Stimulated activated CD8-positive, alpha-beta memory T cell treated with anti-CD3 and anti-CD28 coated beads, Interleukin-7, amount 100 ng/mL, for 48 hours (primary cell): ENCODE results near the gene CLDN11.

Experiments used
- DNase-seq, 2 donors: peaks; one replicate each; pipeline ENCODE4 v3.0.0-alpha.2; 2020; ENCODE audit warnings: low read depth in 1 of 2; ENCODE audit errors: extremely low read depth in 1 of 2

Gene CLDN11

GRCh38 chr3:170418422-170419398, at the start of gene CLDN11:
Gene CLDN11, plus strand, starts transcription at chr3:170418868. Its CDS starts 199 bp downstream, at chr3:170419067.
- DNase-seq, result no peak

- DNase-seq, result no peak
Observed at GRCh38 chr3:170368921-170369320, 49.7 kb upstream of the CLDN11 start.

- DNase-seq, result no peak
Observed at GRCh38 chr3:170372190-170372879, 46.3 kb upstream of the CLDN11 start.

GRCh38 chr3:170383567-170383966, 35.1 kb upstream of the CLDN11 start:
- DNase-seq, result no peak

- no peak for DNase-seq
Observed at GRCh38 chr3:170386468-170386867, 32.2 kb upstream of the CLDN11 start.

GRCh38 chr3:170387950-170388349, 30.7 kb upstream of the CLDN11 start:
- DNase-seq, result no peak

GRCh38 chr3:170391108-170391507, 27.6 kb upstream of the CLDN11 start:
- no peak for DNase-seq

- no peak for DNase-seq
Observed at GRCh38 chr3:170397685-170398084, 21.0 kb upstream of the CLDN11 start.

- no peak for DNase-seq
Observed at GRCh38 chr3:170405101-170405500, 13.6 kb upstream of the CLDN11 start.

GRCh38 chr3:170410428-170411029, 8.1 kb upstream of the CLDN11 start:
- DNase-seq, result no peak

- DNase-seq, result no peak
Observed at GRCh38 chr3:170413291-170413690, 5.4 kb upstream of the CLDN11 start.

- DNase-seq, result no peak
Observed at GRCh38 chr3:170414202-170414663, 4.4 kb upstream of the CLDN11 start.

GRCh38 chr3:170417090-170417489, 1.6 kb upstream of the CLDN11 start:
- no peak for DNase-seq

- no peak for DNase-seq
Observed at GRCh38 chr3:170419557-170420087, 954 bp downstream of the CLDN11 start.

- no peak for DNase-seq
Observed at GRCh38 chr3:170420307-170420821, 1.7 kb downstream of the CLDN11 start.

GRCh38 chr3:170421111-170421641, 2.5 kb downstream of the CLDN11 start:
- DNase-seq, result no peak

- no peak for DNase-seq
Observed at GRCh38 chr3:170421758-170422157, 3.1 kb downstream of the CLDN11 start.

- no peak for DNase-seq
Observed at GRCh38 chr3:170423001-170423615, 4.4 kb downstream of the CLDN11 start.

GRCh38 chr3:170424879-170425278, 6.2 kb downstream of the CLDN11 start:
- DNase-seq, result no peak
